ENCODE results near the gene RDM1.

DNA sequence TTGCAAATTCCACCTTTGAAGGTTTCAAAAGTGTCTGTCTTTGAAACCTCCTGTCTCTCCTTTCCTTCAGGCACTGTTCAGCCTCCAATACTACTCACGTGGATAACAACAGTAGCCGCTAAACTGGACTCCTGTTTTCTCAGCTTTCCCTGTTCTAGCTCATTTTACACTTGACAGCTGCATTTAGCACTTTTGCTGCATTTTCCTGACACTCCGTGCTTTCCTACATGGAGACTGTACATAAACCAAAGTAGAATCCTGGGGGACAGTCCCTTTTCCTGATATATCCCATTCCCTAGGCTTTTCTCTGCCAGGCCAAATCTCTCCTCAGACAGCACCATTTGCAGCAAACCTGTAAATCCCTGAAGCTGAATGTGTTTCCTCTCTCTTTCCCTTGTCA lies 54.0 kb downstream of the RDM1 start:
- TF ChIP-seq, protein P1, sequence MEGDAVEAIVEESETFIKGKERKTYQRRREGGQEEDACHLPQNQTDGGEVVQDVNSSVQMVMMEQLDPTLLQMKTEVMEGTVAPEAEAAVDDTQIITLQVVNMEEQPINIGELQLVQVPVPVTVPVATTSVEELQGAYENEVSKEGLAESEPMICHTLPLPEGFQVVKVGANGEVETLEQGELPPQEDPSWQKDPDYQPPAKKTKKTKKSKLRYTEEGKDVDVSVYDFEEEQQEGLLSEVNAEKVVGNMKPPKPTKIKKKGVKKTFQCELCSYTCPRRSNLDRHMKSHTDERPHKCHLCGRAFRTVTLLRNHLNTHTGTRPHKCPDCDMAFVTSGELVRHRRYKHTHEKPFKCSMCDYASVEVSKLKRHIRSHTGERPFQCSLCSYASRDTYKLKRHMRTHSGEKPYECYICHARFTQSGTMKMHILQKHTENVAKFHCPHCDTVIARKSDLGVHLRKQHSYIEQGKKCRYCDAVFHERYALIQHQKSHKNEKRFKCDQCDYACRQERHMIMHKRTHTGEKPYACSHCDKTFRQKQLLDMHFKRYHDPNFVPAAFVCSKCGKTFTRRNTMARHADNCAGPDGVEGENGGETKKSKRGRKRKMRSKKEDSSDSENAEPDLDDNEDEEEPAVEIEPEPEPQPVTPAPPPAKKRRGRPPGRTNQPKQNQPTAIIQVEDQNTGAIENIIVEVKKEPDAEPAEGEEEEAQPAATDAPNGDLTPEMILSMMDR (IDR thresholded peaks at IDR 0.05), result no peak
- TF ChIP-seq POLR2A (IDR thresholded peaks at IDR 0.05) (no peak), EP300 (IDR thresholded peaks at IDR 0.05) (no peak)
